ENCODE results near the gene STARD10. TPM values are rescaled to one million over a fixed set of nuclear protein-coding genes. Genes with fewer than 3 reads are reported as not detected.

The STARD10 gene
- total RNA-seq, 1 experiment from 2014 or later: 58.4 TPM

- Histone ChIP-seq H4K20me1 (ENCODE audit: insufficient read depth) (no peaks in the 10 kb centered on the region), H3K27me3 (ENCODE audit: insufficient read depth, low read length) (no peaks in the 10 kb centered on the region), H3K4me1 (ENCODE audit: control insufficient read depth in 1 of 2, insufficient read depth in 2 of 2, low read length in 2 of 2) (peaks cover 9 to 49% of the 10 kb centered on the region in 2 experiments), H2AFZ (ENCODE audit: low read depth, low read length, poor library complexity, severe bottlenecking) (no peak overlapping the region), H3K9ac (ENCODE audit: low read length) (no peak overlapping the region), H3K4me3 (replicated peaks in 1 of 2; ENCODE audit: low read depth in 1 of 2, low read length in 2 of 2) (no peak overlapping the region), H3K36me3 (ENCODE audit: control insufficient read depth in 1 of 2, insufficient read depth in 2 of 2, low read length in 2 of 2) (no peaks in the 10 kb centered on the region), H3K9me2 (ENCODE audit: insufficient read depth) (no peaks in the 10 kb centered on the region), H3K4me2 (ENCODE audit: low read length) (no peak overlapping the region), H3K9me3 (ENCODE audit: control insufficient read depth in 1 of 2, insufficient read depth in 1 of 2, low read depth in 1 of 2, low read length in 2 of 2) (no peaks in the 10 kb centered on the region), H3K79me2 (ENCODE audit: insufficient read depth, low read length) (peaks cover 5% of the 10 kb centered on the region; the same call in 1 of the 2 replicates), H3K27ac (ENCODE audit: low read depth, low read length) (no peak overlapping the region)
- BruUV-seq (replicated peaks): no TSS peak
- ATAC-seq (no peak), DNase-seq (ENCODE audit: low read depth, low spot score) (no peak)
- intact Hi-C loops (cut with micrococcal nuclease): no loop called here
- RAD21 ChIA-PET (ENCODE audit: low non-redundant PET in 1 of 2, low total read pairs in 2 of 2, uncharacterized antibody in 2 of 2, unreplicated experiment in 2 of 2): no interaction called here
- no peak for TF ChIP-seq POLR2AphosphoS5 (IDR thresholded peaks at IDR 0.05; ENCODE audit: low read depth, low read length)
- no peak for TF ChIP-seq TCF7L2 (IDR thresholded peaks at IDR 0.05; ENCODE audit: borderline replicate concordance, extremely low read depth, insufficient read depth, insufficient read length)
- TF ChIP-seq POLR2A (IDR thresholded peaks at IDR 0.05; ENCODE audit: borderline replicate concordance, extremely low read depth, insufficient read depth, insufficient read length): no peak
- TF ChIP-seq FOSL1 (IDR thresholded peaks at IDR 0.05; ENCODE audit: low read depth): no peak
- TF ChIP-seq REST (IDR thresholded peaks at IDR 0.05; ENCODE audit: low read depth): no peak
- no peak for TF ChIP-seq CTCF (IDR thresholded peaks at IDR 0.05 in 2 of 3, conservative IDR thresholded peaks at IDR 0.05 in 1 of 3; ENCODE audit: borderline replicate concordance in 1 of 3, insufficient read depth in 1 of 3, low read depth in 2 of 3, low read length in 2 of 3)
- TF ChIP-seq EZH2 (IDR thresholded peaks at IDR 0.05): no peak
- no peak for TF ChIP-seq CBX3 (IDR thresholded peaks at IDR 0.05; ENCODE audit: low read depth)
- no peak for TF ChIP-seq CEBPB (IDR thresholded peaks at IDR 0.05; ENCODE audit: low read depth)
- no peak for TF ChIP-seq EGR1 (IDR thresholded peaks at IDR 0.05; ENCODE audit: low read depth)
- no peak for TF ChIP-seq EZH2phosphoT487 (IDR thresholded peaks at IDR 0.05; ENCODE audit: borderline replicate concordance)
- TF ChIP-seq SIN3A (IDR thresholded peaks at IDR 0.05; ENCODE audit: low read depth): no peak
- no peak for TF ChIP-seq SP1 (IDR thresholded peaks at IDR 0.05; ENCODE audit: low read depth)
- CTCF ChIA-PET: no interaction called here
- POLR2A ChIA-PET: no interaction called here
Observed at GRCh38 chr11:72742513-72743320, 51.1 kb downstream of the STARD10 start.

Measured in HCT116 (cell line).